ENCODE results near the gene FLOT1.

FLOT1 gene

DNA sequence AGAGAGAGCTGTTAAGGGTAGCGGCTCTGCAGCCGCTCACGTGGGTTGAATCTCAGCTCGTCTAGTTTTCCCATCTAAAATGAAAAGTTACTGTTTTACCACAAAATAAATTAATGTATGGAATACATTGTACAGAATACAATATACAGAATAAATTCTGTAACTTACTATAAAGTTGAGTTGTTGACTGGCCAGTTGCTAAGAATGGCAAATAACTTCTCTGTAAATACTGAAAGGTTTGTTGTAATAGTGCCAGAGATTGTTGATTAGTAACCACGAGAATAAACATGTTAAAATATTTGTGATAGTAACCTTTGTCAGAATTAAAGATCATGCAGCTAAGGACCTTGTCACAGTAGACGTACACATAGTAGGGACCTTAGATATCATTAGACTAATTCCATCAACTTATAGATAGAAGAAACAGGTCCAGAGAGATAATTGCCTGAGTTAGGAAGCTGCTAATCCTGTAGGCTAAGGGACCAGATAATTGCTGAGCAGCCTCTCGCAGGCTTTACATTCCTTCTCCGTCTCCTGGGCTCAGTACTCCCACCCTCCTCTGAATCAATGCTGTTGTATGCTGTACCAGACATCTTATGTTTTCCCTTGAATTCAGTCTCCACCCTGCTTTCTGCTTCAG is 51.2 kb downstream of the FLOT1 start:
- no peak for DNase-seq

DNA sequence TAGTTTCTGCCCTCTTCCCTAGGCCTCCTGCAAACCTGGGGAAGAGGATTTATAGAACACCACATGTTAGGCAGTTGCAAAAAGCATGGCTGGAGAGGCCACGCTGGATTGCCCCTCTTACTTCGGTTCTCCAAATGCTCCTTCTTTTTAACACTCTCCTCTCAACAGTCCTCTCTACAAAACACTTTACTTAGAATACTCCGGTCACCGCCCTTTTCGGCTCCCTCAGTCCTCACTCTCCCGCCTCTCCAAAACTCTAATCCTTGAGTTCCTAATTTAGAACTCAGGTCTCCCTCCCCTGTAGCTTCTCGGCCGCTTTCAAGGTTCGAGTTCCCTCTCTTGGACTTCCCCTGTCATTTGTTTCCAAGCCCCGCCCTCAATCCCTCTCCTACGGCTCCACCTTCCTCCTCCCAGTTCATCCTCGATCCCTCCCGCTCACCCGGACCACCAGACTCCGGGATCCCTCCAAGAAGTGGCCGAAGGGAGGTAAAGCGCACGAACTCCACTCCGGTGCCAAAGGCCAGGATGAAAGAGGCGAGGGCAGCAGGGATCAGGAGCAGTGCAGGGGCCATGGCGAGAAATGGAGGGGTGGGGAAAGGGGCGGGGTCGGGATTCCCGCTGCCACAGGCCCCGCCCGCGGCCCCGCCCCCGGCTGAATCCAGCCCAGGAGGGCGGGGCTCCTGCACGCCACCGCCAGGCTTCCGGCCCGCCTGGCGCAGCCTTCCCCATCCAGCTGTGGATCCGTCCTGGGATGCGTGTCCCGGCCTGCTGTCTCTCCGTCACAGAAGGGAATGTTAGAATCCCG is 51.9 kb downstream of the FLOT1 start, which contains the start of gene NRM:
Gene NRM, minus strand, starts transcription at position 582 of the 805 bp plus-strand sequence. Its CDS starts 10 bp downstream, at position 572.
- peak; percentile 80 for DNase-seq

DNA sequence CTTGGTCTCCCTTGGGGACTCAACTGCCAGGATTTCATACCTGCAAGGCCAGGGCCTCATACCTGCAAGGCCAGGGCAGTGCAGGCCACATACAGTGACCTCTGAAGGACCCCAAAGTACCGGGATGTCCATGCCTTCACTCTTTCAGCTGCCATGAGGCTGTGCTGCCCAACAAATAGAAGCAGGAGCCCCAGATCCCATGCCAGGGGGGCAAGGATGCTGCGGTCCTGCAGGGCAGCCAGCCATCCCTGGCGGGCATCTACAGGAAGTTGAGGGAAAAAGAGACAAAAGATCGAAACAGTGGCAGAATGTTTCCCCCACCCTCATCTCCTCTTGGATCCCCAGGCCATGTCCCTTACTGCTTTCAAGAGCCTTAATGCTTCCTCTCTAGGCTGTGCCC is 52.5 kb downstream of the FLOT1 start:
- DNase-seq: no peak

DNA sequence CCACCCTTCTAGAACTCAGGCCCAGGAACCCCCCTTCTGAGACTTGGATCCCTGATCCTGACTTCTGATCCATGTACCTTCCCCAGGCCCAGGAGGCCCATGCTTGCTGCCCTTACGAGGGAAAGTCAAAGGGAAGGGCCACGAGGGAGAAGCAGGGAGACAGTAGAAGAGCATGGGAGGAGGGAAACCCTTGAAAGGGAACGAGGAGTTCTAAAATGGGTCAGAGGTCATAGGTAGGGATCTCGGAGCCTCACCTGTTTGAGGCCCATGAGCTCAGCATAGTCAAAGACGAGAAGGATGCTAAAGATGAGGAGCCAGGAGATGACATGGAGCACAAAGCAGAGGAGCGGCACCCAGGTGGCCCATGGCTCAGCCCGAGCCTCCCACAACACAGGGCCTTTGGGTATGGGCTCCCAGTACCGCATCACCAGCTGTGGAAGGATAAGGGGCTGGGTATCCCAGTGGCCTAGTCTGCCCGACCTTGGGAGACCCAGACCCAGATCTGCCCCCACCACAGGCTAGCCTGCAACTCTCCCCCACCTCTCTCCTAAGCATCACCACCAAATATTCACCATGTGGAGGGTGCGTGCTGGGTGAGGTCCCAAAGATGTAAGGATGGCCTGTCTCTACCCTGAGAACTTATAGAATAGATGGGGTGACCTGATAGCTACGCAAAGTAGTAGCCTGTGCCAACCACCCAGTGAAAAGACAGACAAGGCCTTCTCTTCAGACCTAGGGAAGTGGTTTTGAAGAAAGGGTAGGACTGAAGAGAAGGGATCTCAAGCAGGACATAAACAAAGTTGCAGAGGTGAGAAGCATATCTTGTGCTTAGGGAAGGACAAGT is 53.2 kb downstream of the FLOT1 start:
- no peak for DNase-seq

DNA sequence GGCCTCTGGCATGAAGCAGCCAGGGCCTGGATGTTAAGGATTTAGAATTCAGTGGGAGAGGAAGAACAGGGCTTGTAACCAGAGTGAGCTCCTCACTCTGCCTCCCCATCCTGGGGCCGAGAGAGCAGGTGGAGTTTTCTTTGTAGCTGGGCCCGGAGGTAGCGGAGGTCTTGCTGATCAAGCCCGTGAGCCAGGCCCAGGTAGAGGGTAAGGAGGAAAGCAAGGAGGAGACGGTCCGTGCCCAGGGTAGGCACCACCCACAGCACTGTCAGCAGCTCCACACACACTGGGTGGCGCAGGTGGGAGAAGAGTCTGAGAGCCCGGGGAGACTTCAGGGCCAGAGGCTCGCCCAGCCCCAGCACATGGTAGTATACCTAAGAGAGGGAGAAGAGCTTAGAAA is 53.9 kb downstream of the FLOT1 start:
- no peak for DNase-seq

DNA sequence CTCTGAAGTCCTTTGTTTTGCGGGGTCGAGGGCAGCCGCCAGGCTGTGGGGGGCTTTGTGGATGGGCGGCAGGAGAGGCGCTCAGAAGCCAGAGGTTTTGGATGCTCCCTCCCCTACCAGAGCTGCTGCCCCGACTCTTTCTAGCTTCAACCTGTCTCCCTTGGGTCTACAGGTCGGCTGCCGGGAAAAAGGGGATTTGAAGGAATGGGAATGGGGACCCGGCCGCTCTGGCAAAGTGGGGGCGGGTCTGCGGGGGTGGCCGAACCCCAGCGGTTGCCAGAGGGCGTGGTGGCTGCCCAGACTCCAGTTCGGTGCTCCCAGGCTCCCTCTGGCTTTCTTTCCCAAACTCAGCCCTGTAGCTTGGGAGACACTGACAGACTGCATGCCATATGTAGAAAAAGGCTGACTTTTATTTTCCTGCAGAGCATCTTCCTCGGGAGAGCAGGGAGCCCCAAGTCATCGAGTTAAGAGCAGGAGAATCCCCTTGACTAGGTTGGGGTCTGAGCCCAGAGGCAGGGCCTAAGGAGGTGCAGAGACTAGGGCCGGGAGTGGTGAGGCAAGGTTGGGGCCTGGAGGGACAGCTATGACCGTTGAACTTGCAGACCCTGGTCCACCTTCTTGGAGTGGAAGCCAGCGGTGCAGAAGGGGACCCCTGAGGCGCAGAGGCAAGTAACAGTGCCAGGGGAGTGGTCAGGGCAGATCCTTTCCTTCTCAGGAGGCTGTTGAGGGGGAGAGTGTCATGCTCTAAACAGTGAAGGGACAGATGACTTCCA is 54.6 kb downstream of the FLOT1 start:
- no peak for DNase-seq

DNA sequence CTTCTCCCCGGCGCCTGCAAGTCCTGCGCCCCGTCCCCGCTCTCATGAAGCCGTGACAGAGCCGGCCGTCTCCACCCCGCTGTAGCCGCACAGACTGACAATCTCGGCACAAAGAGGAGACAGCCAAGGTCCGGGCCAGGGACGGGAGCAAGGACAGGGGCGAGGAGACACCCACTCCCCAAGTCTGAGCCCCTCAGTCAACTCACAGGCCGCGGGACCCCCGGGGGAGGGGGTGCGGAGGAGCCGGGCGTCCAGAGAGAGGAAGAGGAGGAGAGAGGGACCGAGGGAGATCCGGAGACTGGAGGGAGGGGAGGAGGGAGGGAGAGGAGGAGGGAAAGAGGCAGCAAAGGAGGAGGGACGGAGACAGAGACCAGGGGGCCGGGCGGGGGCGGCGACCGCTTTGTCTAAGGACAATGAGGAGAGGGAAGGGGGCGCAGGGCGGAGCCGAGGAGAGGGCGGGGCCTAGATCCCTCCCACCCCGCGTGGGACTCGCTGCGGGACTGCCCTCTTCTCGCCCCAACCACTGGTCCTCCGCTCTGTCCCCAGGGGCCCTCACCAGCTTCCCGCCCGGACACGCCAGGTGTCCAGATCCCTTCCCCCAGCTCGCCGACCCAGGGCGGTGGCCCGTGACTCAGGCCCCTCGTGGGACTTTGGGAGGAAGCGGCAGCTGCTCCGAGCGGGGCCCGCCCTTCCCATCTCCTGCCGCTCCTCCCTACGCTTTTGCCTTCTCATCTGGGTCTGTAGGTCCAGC is 55.4 kb downstream of the FLOT1 start:
- DNase-seq: peak; percentile 97

DNA sequence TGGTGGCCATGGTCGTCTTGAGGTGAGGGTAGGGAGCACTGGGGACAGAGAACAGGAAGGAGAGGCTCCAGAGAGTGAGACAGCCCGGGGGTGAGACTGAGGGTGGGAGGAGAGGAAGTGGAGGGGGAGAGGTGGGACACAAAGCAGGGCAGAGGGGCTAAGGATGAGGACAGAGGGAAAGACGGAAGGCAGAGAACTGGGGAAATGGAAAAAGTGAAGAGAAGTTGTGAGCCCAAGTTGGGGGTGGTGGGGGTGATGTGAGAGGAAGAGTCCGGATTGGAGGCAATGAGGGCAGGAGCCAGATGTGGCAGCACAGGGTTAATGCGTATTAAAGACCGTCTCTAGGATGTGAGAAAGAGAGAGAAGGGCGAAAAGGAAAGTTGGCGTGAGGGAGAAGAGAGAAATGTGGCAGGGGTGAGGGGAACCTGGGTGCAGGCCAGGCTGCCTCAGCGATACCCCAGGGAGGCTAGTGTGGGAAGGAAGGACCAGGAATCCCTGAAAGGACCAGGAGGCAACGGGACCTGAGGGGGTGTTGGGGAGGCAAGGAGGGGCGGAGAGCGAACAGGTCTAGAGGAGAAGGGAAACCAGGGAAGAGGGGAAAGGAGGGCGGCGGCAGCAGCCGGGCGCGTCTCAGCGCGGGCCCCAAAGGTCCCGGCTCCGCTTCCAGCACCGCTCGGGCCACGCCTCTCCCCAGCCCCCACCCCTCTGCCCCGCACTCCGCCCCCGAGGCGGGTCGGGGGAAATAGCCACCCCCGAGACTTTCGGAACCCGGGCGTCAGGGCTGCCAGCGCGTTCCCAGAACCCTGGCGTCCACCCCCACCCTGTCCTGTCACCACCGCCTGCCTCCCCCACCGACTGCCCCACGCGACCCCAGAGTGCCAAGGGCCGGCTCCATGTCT is 56.2 kb downstream of the FLOT1 start, which contains the start of gene PPP1R18:
Gene PPP1R18, minus strand, starts transcription at position 637 of the 899 bp plus-strand sequence. Its CDS starts 627 bp downstream, at position 10.
- DNase-seq: peak; percentile 75

DNA sequence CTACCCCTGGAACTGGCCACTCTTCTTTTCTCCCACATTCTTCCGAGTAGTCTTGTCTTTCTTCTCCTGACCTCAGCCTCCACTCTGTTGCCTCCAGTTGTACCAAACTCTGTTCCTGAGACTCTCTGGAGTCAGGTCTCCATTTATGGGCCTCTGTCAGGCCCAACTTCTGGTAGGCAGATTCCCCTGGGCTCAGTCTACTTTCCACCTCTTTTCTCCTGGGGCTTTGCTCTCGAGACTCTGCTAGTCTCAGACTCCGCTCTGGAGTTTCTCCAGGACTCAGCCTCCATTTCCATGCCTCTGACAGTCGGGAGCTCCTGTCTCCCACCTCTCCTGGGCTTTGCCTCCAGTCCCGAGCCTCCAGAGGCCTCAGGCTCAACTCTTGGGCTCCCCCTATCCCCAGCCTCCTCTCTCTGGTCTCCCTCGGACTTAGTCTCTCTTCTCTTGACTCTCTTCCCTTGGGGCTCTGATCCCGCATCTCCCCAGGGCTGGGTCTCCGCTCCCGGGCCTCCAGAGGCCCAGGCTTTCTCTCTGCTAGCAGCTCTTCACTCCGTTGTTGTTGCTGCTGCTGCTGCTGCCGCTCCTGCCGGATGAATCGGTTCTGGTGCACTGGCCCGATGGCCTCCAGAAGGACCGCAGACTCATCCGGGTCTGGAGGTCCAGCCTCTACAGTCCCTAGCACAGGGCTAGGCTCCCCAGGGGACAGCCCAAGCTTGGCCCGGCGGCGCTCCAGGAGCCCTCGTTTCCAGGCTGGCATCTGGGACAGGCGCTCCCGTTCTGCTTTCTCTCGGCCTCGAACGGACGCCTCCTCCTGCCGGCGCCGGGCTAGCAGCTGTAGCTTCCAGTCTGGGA is 57.1 kb downstream of the FLOT1 start:
- peak; percentile 44 for DNase-seq

DNA sequence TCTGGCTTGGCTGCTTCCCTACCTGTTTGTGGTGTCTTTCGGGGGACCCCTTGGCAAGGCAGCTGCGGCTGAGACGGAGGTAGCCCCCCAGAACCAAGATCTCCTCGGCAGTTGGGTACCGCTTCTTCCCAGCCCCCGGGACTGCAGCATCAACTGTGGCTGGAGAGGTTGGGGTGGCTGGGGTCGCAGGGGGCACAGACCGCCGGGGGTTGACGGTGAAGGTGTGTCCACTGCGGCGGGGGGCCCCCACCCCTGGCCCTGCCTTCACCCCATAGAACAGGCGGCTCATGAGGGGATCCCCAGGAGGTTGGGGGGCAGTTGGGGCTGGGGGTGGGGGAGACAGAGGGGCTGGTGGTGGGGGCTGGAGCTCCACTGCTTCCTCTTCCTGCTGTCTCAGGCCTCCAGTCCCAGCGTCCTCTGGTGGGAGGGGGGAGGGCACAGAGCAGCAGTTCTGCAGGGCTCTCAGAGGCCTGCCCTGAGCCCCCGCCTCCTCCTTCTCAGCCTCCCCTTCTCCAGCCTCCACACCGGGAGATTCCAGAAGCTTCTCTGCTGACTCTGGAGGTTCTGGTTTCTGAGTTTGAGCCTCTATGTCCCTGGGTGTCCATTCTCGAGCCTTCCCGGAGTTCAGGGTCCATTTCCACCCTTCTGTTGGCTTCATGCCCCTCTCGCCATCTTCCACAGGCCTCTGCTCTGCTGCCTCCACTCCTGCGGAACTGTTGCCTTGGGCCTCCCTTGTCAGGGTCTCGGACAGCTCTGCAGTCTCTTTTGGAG is 57.9 kb downstream of the FLOT1 start:
- peak; percentile 71 for DNase-seq

DNA sequence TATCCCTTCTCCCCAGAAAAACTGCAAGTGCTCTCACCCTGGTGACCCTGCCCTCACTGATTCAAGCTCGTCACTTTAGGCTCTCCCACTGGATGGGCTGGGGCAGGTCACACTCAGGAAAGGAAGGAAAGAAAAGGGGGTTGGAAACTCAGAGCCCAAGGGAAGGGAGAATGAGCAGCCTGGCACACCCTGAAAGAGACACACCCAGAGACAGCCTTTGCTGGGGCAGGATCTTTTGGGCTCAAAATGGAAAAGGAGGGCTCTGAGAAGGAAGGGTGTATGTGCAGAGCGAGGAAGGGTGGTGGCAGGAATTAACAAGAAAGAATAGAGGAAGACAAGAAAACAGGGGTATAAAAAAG is 58.5 kb downstream of the FLOT1 start:
- no peak for DNase-seq

DNA sequence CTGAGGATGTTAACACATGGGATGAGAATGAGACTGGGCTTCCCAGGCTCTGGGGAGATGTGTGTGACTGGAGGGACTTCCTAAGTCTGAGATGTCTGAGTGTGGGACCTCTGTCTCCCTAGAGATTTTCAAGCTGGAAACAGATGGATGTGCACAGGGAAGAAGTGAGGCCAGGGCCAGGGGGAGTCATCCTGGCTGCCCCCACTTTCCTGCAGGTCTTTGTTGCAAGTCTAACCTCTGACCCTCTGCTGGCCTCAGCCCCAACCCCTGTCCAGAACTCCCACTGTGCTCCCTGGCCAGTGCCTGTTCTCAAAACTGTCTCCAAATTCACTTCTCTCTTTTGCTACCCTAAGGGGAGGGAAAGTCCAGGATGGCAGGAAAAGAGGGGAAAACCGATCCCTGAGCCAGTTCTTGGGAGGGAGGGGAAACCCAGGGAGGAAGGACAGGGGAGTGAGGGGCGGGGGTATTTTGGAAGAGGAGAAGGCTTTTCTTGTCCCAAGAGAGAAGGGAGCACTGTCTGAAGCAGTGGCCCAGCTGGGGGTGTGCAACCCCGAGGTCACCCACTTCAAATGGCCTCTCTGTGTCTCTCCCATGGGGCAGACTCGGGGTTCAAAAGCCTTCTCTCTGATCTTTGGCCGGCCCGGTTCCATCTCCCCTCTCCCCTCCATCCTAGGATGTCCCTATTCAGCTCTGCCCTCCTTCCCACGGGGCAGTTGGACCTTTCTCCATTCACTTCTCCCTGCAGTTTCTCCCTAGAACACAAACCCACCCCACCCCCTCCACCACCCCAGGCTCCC is 59.1 kb downstream of the FLOT1 start:
- peak; percentile 58 for DNase-seq

DNA sequence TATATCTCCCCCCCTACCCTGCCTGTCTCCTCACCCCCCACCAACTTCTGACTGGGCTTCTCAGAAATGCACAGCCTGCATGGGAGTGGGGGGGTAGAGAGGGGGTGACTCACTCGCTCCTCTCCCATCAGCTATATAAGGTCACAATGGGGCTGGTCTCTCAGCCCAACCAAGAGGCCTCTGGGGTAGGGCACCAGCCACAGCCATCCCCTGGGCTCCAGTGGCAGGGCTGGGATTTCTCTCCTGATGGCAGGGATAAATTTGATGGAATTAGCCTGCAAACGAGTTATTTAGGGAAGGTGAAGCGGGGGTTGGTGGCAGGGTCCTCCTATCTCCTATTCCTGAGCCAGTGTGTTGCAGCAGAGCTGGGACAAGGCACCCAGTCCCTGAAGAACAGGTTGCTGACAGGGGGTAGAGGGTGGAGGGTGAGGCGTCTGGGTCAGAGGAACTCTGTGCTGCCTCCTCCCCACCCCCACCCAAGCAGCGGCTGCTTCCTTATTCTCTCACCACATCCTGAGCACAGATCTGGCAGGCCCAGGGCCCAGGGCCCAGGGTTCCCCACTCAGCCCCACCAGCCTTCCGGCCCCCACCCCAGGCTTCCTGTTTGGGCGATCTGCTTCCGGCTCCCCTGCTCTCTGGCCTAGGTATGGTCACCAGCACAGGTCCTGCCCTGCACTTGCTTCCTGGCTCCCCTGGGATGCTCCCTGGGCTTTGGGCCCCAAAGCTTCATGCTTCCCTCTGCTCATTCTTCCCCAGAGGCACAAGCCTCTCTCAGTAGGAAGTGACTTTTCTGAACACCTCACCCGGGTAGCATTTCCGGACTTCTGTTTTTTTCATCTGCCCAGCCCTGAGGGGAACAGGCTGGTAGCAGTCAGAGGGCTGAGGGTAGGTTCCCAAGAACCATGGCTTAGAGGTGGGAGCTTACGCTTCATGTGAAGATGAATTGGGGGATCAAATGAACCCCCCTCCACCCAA is 60.1 kb downstream of the FLOT1 start:
- peak; percentile 80 for DNase-seq

DNA sequence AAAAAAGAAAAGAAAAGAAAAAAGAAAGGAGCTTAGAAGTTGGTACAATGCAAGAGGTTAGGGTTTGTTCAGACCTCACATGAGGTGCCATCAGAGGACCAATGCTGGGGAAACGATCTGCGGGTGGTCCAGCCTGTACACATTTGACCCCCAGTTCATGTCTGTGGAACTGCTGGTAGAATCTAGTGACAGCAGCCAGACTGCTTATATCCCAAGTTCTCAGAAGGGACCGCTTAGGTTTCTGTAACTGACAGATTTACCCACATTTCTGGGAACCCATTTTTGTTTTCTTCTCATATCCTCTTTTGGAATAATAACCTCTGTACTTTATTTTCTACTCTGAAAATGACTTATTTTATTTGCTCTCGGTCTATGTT is 60.7 kb downstream of the FLOT1 start:
- no peak for DNase-seq

DNA sequence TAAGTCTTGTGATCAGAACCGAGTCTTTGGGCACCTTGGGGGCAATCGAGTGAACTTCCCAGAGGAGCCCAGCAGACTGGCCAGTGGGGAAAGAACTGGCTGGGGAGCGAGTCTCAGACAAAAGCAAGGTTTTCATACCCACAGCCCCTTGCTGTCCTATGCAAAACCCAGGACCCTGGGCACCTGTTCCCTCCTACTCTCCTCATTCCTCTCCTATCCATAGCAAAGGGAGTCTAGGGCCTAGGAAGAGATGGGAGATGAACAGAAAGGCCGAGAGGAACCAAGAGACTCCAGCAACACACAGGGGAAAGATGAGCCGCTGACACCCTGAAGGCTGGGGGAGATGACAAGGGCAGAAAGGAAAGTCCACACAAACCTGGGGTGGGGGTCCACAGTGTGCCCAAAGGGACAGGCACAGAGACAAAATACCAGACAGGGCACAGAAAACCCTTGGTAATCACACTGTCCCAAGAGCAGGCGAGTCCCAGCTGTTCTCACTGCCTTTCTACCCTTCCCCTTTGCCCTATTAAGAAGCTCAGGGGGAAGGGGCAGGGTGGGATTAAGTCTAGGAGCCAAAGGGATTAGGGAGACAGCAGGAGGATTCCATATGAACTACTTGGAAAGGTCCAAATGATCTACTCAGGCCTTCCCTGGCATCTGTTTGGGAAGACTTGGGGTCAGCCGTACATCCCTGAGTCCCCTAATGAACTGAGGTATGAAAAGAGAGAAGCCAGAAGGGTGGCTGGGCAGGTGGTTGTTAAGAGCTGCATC is 62.5 kb downstream of the FLOT1 start:
- DNase-seq: no peak
